GM12891 (cell line): ENCODE results near the gene C19orf38.

ENCODE experiments used
- POLR2A ChIP-seq: IDR thresholded peaks from 2 replicates; pipeline ENCODE4 v1.6.1; 2011; ENCODE audit warnings: low read depth, low read length, control low read depth
- POLR2AphosphoS5 ChIP-seq: IDR thresholded peaks from 2 replicates; pipeline ENCODE4 v1.6.1; 2011; ENCODE audit warnings: low read depth, low read length, control low read depth
- POU2F2 ChIP-seq: IDR thresholded peaks from 2 replicates; pipeline ENCODE4 v1.6.1; 2011; ENCODE audit warnings: low read depth, mild to moderate bottlenecking, control low read depth, low read length, moderate library complexity
- TAF1 ChIP-seq: IDR thresholded peaks from 2 replicates; pipeline ENCODE4 v1.6.1; 2011; ENCODE audit warnings: low read depth, low read length, control low read depth

GRCh38 chr19:10805065-10805757 lies 43.0 kb upstream of the C19orf38 start:
- TF ChIP-seq POLR2A (no peak), TAF1 (no peak), POLR2AphosphoS5 (no peak), POU2F2 (no peak)
